ENCODE results near the gene TRPC6. TPM values are rescaled to one million over a fixed set of nuclear protein-coding genes. Genes with fewer than 3 reads are reported as not detected.

Gene TRPC6
- total RNA-seq (ENCODE audit: low replicate concordance), result 0.16 and 0.72 TPM in 2 replicates

DNA sequence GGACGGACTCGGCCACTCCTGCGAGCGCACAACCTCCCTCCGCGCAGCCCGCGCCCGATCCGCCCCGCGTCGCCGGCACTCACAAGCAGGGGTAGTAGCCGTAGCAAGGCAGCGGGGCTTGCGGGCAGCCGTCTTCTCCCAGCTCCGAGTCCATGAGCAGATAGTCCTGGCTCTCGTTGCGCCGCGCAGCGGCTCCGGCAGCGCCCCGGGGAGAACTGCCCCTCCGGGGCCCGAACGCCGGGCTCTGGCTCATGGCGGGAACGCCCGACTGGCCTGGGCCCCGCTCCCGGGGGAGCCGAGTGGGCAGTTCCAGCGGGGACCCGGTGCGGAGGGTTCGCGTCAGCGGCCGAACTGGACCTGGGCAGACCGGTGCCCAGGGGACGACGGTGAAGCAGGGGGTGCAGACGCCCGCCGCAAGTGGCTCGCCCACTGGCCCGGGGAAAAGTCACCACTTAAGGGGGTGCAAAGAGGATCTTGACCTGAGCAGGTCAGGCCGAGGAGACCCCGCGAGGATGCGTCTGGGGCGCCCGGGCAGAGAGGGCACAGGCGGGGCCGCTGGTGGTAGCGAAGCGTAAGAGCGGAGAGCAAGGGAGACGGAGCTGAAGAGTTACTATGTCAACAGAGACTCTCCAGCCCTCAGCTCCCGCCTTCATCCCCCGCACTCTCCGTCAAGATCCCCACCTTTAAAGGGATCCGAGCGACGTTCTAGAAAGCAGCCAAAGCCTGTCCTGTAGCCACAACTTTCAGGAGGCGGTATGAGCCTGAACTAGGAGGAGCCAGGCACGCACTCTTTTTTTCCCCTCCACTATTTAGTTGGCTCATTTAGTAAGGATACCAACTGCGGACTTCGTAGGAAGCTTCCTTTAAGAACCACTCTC is at the start of gene TRPC6:
Gene TRPC6 (minus strand): TSS at position 757 of the 878 bp plus-strand sequence. CDS start 504 bp downstream, at position 253.
- no peak for DNase-seq (ENCODE audit: low read depth)
- H3K4me3 ChIP-seq (ENCODE audit: low read depth, low read length), result no peak within 1 kb of the TSS
- TF ChIP-seq, protein P1, sequence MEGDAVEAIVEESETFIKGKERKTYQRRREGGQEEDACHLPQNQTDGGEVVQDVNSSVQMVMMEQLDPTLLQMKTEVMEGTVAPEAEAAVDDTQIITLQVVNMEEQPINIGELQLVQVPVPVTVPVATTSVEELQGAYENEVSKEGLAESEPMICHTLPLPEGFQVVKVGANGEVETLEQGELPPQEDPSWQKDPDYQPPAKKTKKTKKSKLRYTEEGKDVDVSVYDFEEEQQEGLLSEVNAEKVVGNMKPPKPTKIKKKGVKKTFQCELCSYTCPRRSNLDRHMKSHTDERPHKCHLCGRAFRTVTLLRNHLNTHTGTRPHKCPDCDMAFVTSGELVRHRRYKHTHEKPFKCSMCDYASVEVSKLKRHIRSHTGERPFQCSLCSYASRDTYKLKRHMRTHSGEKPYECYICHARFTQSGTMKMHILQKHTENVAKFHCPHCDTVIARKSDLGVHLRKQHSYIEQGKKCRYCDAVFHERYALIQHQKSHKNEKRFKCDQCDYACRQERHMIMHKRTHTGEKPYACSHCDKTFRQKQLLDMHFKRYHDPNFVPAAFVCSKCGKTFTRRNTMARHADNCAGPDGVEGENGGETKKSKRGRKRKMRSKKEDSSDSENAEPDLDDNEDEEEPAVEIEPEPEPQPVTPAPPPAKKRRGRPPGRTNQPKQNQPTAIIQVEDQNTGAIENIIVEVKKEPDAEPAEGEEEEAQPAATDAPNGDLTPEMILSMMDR (IDR thresholded peaks at IDR 0.05; ENCODE audit: insufficient read depth, low read length), result no peak

DNA sequence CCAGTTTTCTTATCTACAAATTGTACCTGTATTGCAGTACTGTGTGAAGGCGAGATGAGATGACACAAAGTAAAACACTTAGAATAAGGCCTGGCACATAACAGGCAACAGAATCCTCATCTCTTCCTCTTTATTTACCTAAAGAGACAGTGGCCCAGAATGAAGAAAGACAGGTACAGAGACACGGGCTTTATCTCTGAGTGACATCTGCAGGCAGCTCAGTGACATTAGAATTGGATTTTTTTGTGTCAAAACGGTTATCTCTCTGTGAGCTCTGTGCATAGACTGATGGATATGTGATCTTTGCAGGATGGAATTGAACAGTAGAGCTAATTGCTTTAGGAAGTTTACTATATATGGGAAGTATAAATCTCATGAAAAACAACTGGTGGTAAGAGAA is 36.2 kb upstream of the TRPC6 start:
- TF ChIP-seq, protein P1 (IDR thresholded peaks at IDR 0.05; ENCODE audit: insufficient read depth, low read length), result no peak
- no peak for DNase-seq (ENCODE audit: low read depth)

DNA sequence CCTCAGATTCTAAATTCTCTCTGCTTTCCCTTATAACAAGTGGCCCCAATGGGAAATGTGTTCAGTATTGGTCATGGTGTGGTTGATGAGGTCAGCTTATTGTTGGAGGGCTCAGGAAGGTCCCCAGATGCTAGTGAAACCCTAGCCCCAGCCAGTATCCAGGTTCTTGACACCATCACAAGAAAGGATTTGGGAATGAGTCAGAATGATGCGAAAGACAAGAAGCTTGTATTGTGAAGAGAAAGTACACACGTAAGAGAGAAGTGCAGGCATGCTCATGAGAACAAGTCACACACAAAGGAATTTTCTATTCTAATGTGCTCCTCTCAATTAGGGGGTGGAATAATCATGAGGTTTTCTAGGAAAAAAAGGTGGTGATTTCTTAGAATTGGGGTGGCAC is 34.9 kb upstream of the TRPC6 start:
- TF ChIP-seq, protein P1 (IDR thresholded peaks at IDR 0.05; ENCODE audit: insufficient read depth, low read length), result no peak
- H3K4me3 ChIP-seq (ENCODE audit: low read depth, low read length), result no peak overlapping the region
- no peak for DNase-seq (ENCODE audit: low read depth)

More for the DNA sequence above, 36.2 kb upstream of the TRPC6 start:
- no peak overlapping the region for H3K4me3 ChIP-seq (ENCODE audit: low read depth, low read length)

DNA sequence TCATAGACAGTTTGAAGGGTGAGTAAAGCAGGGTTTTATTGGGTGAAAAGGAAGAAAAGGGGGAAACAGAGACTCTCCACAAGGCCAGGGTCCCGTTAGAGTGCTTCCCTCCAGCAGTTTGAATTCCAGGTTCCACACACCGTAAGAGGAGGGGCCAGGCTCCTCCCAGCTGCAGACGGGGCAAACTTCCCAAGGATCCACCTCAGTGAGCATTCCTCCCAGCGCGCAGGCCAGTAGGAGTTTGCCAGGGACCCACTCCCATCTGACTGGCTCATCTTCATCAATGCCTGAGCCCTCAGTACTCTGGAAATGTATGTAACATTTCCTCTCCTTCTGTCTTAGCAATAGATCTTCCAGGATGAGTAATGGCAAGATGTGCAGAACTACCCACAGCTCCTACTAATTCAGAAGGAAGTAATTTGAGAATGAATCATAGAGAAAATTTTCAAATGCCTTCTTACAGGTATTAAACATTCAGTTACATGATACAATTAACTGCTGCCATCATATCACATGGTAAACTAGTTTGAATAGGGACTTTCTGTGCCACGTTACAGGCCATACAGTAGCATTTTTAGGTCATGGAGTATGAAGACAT is 34.0 kb upstream of the TRPC6 start:
- TF ChIP-seq, protein P1 (IDR thresholded peaks at IDR 0.05; ENCODE audit: insufficient read depth, low read length), result no peak
- H3K4me3 ChIP-seq (ENCODE audit: low read depth, low read length), result no peak overlapping the region
- DNase-seq (ENCODE audit: low read depth), result no peak

DNA sequence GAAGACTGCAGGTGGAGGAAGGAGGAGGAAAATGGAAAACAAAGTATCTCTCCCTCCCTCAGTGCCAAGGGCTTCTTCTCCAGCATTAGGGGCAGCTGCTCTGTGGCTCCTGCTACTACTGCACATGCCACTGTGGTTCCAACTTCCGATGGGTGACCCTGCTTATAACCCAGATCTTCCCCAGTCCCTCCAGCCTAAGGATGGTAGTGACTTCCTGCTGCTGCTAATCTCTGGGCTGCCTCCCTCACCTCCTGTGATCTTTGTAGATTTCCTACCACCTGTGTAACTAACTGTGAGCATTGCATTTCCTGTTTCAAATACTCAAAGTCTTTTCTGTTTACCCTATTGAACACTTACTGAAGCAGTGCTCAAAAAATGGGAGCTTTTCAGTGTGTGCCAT is 28.7 kb upstream of the TRPC6 start:
- no peak for DNase-seq (ENCODE audit: low read depth)
- no peak overlapping the region for H3K4me3 ChIP-seq (ENCODE audit: low read depth, low read length)
- TF ChIP-seq, protein P1 (IDR thresholded peaks at IDR 0.05; ENCODE audit: insufficient read depth, low read length), result no peak

DNA sequence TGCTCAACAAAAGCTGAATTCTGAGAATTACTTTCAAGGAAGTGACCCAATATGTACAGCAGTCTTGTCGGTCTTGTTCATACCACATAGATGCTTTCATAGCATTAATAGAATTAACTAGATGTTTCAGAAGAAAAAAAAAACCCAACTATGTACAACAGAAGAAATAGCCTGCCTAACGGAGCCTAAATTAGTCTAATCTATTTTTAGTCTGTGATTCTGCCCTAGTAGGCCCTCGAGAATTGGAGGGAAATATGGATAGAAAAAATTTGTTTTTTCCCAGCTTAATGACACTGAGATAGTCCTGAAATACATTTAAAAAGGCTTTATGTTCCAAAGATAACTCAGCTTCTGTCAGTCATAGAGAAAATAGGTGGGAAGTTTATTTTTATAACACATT is 17.1 kb upstream of the TRPC6 start:
- TF ChIP-seq, protein P1 (IDR thresholded peaks at IDR 0.05; ENCODE audit: insufficient read depth, low read length), result no peak
- DNase-seq (ENCODE audit: low read depth), result no peak
- no peak overlapping the region for H3K4me3 ChIP-seq (ENCODE audit: low read depth, low read length)
